Femur (tissue), 1 donor: ENCODE data around the gene KTI12.
A peak's percentile ranks its signal among the peaks of the same experiment; 100 is the strongest.
"Not testable (repeated sequence)": the region's sequence is repeated elsewhere in the genome, so short reads cannot be mapped to it uniquely, and the experiment has no call there.

Experiments
- DNase-seq: peaks from one replicate; pipeline ENCODE4 v3.0.0-alpha.2; 2017

The KTI12 gene, protein sequence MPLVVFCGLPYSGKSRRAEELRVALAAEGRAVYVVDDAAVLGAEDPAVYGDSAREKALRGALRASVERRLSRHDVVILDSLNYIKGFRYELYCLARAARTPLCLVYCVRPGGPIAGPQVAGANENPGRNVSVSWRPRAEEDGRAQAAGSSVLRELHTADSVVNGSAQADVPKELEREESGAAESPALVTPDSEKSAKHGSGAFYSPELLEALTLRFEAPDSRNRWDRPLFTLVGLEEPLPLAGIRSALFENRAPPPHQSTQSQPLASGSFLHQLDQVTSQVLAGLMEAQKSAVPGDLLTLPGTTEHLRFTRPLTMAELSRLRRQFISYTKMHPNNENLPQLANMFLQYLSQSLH

DNA sequence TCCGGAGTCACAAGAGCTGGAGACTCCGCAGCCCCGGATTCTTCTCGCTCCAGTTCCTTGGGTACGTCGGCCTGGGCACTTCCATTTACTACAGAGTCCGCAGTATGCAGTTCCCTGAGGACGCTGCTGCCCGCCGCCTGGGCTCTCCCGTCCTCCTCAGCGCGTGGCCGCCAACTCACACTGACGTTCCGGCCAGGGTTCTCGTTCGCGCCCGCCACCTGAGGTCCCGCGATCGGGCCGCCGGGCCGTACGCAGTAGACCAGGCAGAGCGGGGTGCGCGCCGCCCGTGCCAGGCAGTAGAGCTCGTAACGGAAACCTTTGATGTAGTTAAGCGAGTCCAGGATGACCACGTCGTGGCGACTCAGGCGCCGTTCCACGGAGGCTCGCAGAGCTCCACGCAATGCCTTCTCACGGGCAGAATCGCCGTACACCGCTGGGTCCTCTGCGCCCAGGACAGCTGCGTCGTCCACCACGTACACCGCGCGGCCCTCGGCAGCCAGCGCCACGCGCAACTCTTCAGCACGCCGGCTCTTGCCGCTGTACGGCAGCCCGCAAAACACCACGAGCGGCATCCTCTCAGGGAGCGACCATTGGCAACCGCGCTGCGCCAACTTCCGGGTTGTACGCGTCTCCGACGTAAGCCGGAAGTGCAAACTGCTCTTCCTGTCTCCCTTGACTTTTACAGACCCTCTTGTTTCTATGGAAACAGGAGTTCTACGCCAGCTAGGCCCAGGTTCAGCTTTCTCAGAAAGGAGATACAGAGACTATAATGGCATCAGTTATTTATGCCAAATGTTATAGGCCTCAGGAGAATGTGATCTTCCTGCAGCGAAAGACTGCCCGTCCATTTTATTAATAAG, at the start of gene KTI12:
Gene KTI12, minus strand, starts transcription at position 621 of the 860 bp plus-strand sequence. Its CDS starts 49 bp downstream, at position 572.
- DNase-seq = peak; percentile 95

DNA sequence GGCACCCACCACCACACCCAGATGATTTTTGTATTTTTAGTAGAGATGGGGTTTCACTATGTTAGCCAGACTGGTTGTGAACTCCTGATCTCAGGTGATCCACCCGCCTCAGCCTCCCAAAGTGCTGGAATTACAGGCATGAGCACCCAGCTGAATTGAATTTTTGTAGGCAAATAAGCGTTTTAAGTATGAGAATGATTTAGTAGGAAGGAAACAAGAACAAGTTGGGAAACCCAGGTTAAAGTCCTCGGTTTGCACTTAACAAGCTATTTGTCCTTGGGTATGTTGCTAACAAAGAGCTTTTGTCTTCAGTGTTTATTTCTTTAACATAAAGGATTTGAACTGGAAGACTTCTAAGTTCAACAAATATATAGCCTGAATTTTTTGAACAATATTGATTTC, 46.4 kb upstream of the KTI12 start:
- DNase-seq = no peak

DNA sequence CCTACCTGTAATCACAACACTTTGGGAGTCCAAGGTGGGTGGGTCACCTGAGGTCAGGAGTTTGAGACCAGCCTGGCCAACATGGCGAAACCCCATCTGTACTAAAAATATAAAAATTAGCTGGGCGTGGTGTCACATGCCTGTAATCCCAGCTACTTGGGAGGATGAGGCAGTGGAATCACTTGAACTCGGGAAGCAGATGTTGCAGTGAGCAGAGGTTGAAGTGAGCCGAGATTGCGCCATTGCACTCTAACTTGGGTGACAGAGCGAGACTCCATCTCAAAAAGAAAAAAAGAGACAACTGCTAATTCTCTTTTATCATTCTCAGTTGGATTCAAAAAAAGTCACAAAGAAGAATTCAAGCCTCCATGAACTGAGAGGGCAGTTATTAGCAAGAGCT, 43.7 kb upstream of the KTI12 start:
- not testable (repeated sequence) for DNase-seq

DNA sequence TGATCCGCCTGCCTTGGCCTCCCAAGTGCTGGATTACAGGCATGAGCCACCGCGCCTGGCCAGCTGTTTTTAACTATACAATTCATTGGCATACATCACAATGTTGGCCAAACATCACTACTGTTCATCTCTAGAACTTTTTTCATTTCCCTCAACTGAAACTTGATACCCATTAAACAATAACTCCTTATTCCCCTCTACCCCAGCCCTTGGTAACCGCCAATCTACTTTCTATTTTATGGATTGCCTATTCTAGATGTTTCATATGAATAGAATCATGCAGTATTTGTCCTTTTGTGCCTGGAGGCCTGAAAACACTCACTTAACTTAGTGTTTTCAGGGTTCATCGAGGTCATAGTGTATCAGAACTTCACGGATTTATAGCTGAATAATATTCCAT, 38.7 kb upstream of the KTI12 start:
- no peak for DNase-seq

DNA sequence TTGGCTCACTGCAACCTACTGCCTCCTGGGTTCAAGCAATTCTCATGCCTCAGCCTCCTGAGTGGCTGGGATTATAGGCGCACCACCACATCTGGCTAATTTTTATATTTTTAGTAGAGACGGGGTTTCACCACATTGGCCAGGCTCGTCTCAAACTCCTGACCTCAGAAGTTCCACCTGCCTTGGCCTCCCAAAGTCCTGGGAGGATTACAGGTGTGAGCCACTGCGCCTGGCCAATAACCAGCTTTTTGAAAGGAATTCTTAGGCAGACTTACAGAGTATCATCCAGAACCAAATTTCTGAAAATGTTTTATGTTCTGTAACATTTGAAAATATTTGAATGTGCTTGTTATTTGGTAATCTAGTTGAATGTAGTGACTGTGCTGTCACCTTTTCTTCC, 37.1 kb upstream of the KTI12 start:
- no peak for DNase-seq

DNA sequence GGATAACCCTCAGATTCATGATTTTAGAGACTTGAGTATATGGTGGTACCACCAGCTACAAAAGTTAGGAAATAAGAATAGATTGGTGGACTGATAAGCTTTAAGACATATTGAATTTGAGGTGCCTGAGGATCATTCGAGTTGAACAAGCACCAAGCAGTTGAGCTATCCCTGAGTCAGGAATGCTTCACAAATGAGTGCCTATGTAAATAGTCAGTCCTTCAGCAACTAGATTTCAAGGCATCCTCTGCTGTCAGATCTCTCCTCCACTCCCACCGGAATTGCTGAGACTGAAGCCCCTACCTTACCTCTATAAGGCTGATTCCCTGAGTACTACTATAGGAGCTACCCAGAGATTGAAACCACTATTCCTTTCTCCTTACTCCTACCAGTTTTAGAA, 29.6 kb upstream of the KTI12 start:
- DNase-seq = no peak

DNA sequence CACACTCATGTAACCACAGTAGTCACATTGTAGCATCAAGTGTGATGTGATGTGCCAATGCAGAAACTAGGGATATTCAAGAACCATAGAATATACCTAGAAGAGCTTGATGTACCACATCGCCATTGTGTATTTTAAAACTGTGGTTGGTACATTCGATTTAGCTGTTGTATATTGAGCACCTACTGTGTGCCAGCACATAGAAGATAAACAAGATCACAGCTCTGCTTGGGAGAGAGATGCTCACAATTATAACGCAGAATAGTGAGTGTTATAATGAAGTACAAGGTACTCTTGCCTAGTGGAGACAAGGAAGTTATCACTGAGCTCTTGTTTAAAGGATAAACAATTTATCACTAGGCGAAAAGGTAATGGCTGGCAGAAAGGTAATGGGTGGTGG, 27.2 kb upstream of the KTI12 start:
- DNase-seq = no peak

DNA sequence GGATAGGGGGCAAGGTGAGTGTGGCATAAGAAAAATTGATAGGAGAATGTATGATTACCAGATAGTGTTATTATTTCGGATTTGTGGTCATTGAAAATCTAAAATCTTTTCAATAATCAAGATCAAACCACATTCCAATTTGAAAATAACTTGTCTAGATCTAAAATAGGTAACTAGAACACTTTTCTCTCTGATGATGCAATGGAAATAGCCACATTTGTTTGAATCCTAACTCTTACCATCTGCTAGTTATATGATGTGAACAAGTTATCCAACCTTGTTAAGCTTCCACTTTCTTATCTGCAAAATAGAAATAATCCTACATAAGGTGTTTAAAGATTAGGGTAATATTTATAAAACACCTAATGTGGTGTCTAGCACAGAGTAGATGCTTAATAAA, 26.3 kb upstream of the KTI12 start:
- DNase-seq = no peak

DNA sequence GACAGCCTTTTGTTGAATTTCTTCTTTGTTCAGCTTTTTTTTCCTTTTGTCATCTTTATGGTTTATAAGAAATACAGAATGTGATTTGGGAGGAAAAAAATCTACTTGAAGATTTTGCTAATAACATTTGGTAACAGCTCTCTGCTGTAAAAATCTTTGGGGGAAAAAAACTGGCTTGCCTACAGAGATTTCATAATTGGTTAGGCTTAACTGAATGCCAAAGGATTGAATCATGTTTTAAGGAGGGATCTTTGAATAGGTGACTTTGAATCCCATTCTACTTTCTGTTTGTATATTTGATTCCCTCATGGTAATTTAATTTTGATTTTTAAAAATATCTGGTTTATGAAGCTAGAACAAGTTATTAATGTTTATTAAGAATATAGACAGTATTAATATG, 25.7 kb upstream of the KTI12 start:
- DNase-seq = no peak

DNA sequence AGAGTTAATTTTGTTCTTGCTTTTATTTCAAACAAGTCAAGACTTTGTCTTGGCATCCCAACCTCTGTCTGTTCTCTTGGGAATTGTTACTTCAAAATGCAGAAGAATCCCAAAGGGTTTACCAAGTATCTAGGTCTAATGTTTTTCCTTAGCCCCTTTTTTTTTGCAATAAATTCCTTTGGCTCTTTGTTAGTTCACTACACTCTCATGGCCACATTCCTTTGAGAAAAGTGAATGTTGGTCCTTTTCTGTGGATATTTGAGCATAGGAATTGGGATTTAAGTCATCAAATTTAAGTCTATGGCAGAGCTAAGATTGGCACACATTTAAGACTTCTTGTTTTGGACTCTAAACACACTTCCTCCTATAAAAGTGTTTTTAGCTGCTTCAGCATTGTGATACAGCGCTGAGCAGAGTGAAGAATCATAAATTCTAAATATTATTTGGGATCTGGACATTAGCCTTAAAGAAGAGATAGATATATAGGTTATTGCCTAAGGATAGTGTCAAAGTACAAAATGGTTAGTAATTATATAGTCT, 24.3 kb upstream of the KTI12 start:
- DNase-seq = no peak

DNA sequence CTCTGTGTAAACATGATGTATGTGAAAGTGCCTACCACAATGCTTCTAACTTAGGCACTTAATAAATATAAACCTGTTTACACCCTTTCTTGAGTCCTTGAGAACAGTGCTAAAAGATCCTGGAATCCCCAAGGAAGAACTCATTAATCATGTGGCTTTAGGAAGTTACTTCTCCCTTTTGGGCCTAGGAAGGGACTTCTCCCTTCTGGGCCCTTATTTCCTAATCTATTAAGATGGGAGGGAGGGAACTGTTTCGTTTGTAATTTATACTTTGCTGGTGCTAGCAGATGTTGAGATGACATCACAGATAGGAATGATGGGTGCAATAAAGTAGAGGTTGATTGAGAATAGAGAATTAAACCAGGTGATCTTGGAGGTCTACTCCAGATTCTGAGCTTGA, 23.6 kb upstream of the KTI12 start:
- no peak for DNase-seq

DNA sequence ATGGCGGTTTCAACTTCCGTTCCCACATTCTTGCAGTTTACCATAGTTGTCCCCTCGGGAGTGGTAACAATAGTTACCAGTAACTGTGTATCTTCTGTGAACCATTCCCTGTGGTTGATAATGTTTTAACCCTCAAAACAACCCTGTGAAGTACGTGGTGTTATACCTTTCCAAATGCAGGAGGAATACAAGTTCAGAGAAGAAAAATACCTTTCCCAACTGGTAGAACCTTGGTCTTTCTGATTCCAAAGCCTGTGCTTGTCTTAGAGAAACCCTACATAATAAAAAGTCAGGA, 23.3 kb upstream of the KTI12 start:
- DNase-seq = no peak

DNA sequence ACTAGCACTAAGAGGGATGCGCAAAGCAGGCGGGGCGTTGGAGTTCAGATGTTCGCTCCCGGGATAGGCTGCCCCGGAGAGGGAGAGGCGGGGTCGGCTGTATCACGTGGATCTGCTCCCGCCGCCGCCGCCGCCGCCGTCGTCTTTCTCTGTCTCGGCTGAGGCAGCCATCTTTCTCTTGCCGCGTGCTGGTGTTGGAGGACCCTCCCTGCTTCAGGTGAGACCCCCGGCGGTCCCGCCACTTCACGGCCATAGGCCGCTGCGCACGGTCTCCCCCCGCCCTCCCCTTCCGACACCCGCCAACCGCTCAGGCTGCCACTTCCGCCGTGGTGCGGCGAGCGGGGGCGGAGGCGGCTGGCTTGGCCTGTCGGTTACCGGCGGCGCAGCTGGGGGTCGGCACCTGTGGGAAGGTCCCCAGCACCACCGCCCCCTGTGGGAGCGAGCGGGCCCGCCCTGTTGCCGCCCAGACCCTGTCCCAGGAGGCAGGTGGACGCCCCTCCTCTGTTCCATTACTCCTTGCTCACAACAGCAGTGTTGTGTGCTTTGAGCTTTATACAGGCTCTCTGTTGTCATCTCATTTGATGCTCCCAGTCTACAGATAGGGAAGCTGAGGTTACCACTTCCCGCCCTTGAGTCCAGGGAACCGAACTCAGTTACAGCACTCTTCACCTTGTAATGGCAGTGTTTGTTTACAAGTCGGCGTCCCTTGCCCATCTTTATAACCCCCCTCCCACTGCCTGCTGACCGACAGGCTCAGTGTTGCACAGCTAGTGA, 22.7 kb upstream of the KTI12 start, which contains the start of gene BTF3L4:
Gene BTF3L4, plus strand, starts transcription at position 133 of the 774 bp plus-strand sequence. CDS start 3,553 bp downstream, outside the sequence.
- DNase-seq = peak; percentile 97

DNA sequence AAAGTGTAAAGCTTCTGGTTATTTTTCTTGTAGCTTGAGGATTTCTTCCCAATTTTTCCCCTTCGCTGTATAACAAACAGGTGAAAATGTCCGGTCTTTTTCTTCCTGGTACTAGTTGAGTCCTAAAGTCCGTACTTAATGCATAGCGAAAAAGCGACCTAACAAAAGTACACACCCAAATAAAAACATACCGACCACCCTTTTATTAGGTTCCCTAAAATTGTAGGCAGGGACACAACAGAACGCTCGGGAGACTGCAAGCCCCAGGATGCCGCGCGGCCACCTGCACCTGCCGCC, 22.2 kb upstream of the KTI12 start:
- DNase-seq = no peak

DNA sequence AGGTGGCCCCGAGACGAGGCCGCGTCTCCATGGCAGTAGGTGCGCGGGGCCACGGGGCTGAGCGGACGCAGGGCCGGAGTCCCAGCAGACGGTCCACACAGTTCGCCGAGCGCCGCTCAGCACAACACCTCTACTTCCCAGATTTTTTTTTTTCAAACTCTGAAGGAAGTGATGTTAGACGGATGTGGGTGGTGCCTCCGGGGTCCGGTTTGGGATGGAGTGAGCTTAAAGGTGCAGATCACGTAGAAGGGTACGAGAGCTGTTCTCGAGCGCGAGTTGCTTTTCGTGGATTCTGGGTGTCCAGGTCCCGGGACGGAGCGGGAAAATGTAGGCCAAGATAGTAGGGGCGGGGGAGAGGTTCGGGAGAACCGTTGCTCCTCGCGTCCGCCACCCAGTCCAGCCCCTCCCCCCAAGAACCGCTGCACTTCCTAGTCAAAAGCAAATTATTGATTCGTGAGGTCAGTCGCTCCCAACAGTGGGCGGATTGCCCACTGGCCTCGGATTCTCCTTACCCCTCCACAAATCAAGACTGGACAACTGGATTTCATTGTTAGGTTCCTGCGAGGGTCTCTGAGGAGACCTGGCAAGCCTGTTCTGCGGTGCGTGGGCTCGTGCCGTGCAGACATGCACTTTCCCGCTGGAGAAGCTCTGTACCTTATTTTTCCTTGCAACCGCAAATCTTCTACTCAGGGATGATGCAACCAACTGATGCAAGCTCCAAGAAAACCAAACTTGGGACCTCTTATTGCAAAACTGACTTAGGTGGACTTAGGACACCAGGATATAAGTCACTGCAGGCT, 21.7 kb upstream of the KTI12 start, which contains the start of gene TXNDC12:
Gene TXNDC12, minus strand, starts transcription at position 126 of the 800 bp plus-strand sequence. Its CDS starts 95 bp downstream, at position 31.
- DNase-seq = peak; percentile 90

DNA sequence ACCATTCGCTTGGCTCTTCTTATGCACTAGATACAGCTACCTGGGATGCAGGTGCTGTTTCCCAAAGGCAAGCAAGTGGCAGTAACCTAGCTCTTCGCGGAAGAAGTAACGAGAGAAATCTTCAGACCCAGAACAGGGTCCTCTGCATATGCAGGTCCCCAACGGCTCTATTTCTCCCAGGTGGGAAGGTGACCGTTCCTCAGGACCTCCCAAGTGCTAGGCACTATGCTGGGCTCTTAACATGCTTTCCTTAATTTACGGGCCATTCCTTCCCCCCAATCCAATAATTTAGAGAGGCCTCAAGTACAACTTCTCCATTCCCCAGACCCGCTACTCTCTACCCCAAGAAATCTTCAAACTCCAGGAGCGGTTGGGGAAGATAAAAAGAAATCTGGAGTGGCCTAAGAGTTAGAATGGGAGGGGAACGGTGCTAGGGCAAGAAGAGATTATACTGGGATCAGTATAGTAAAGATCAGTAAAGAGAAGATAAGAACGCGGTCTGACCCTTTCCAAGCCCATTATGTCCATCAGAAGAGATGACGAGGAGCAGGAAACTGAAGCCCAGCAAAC, 21.0 kb upstream of the KTI12 start:
- no peak for DNase-seq

DNA sequence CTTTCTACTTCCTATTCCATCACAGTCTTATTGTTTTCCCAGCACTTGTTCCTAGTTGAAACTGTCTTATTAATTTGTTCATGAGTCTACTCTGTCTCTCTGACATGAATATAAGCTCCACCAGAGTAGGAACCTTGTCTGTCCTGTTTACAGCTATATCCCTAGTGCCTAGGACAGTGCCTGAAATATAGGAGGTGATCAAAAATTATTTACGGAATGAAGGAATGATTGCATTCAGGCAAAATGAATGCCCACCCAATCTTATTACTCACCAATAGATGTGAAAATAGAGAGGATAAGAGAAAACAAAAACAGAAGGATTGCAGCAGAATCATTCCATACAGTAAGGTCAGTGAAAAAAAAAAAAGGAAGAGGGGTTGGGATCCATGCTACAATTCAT, 20.3 kb upstream of the KTI12 start:
- DNase-seq = no peak

DNA sequence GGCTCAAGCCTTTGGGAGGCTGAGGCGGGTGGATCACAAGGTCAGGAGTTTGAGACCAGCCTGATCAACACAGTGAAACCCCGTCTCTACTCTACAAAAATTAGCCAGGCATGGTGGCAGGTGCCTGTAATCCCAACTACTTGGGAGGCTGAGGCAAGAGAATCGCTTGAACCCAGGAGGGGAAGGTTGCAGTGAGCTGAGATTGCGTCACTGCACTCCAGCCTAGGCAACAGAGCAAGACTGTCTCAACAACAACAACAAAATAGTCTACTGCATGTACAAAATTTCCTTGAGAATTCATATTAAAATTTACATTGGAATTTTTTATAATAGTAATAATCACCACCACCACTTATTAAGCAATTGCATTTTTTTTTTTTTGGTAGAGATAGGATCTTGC, 15.7 kb upstream of the KTI12 start:
- not testable (repeated sequence) for DNase-seq

DNA sequence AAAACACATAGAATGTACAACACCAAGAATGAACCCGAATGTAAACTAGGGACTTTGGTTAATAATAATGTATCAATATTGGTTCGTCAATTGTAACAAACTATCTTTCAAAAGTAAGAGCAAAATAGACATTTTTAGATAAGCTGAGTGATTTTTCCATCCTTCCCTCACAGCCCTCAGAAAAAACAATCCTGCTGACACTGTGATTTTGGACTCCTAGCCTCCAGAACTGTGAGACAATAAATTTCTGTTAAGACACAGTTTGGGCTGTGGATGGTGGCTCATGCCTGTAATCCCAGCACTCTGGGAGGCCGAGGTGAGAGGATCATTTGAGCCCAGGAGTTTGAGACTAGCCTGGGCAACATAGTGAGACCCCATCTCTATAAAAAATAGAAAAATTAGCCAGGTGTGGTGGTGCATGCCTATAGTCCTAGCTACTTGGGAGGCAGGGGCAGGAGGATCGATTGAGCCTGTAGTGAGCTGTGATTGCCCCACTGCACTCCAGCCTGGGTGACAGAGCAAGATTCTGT, 12.1 kb upstream of the KTI12 start:
- DNase-seq = not testable (repeated sequence)

DNA sequence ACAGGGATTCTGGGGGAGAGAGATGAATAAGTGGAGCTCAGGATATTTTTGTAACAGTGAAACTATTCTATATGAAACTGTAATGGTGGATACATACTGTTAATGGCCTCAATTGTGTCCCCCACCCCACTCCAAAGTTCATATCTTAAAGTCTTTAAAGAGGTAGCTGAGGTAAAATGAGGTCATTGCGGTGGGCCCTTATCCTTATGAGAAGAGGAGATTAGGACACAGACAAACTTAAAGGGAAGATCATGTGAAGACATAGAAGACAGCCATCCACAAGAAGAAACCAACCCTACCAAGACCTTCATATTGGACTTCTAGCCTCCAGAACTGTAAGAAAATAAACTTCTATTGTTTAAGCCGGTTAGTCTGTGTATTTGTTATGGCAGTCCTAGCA, 11.6 kb upstream of the KTI12 start:
- no peak for DNase-seq

DNA sequence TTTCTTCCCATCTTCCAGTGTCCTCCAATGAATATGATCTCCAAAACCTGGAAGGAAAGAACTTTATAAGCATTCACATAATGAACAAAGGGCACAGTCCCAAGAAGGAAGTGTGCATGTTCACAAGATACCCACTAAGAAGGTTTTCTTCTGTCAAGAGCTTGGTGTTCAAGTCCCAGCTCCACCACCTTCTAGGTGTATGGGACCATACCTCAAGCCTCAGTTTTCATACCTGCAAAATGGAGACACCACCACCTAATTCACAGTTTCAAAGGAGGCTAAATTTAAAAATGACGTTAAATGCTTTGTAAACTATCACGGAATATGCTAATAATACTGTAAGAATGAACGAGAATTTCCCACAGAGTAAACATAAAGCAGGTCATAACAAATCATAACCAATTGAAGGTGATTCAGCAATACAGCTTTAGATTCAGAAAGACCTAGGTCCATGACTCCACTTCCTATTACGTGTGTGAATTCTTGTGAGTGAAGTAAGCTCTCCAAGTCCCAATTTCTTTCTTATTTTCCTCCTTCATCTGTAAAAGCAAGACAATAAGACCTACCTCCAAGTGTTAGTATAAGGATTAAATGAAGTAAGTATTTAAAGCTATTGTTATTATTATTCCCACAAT, 8.1 kb upstream of the KTI12 start:
- no peak for DNase-seq
